Inferior parietal cortex (tissue), 1 donor: Measurements from ENCODE around the gene VAV2.
A peak's percentile ranks its signal among the peaks of the same experiment; 100 is the strongest.

Experiments
- DNase-seq: peaks from one replicate; pipeline ENCODE4 v3.0.0-alpha.2; 2016; ENCODE audit errors: extremely low spot score

Gene VAV2

DNA sequence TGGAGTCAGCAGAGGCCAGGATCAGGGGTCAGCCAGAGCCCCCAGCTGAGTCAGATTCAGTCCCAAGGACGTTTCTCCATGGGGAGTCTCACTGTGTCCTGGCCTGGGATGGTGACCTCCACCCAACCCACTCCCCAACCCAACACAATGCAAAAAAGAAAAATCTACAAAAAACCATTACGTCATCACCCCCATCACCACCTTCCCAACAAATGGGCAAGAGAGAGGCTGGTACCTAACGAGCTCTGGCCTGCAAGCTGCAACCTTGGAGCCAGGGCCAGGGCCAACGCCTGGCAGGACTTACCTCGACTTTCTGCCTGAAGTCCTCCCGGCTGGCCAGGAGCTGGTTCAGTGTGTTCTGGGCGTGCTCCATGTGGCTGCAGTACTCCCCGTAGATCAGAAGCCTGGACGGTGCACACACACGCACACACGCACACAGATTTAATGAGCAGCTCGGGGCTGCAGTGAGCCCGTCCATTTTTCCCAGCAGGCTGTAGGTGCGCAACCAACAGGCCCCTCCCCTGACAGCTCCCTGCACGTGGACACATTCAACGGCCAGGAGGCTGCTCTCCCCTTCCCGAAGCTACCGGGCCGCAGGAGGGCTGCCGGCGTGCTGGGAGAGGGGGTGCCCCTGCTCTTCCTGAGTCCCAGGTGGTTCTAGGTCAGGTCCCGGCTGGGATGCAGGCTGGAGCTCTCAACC is 194.6 kb downstream of the VAV2 start:
- DNase-seq, result no peak

DNA sequence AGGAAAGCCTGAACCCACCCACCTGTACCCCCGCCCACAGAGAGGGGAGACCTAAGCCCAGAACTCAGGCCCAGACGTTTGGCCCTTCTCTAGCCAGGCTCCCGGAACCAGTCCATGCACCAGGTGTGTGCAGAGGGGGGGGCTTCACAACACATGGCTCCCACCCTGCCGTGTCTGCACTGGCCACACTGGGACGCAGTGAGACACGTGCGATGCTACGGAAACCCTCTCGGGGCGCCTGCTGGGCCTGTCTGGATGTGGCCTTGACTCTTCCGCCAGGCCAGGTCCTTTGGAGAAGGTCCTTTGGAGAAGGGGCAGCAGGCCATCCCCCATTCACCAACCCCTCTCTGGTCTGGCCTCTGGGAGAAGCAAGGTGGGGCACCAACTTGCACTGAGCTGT is 195.6 kb downstream of the VAV2 start:
- DNase-seq, result no peak

DNA sequence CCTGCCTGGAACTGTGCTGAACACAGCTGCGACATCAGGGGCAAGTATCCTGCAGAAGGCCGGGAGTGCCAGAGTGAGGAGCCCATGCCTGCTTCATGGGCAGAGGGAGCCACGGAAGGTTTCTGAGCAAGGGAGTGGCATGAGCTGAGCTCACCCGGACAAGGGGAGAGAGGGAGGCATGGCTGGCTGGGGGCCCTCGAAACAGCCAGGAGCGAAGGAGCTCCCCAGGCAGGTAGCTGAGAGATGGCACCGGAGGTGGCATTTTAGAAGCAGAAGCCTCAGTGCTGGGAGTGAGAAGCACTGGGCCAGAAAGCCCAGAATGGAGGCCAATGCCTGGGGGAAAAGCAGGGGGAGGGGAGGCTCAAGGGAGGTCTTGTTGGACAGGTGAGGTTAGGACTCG is 197.1 kb downstream of the VAV2 start:
- no peak for DNase-seq

GRCh38 chr9:133794016-133794760 is 197.9 kb downstream of the VAV2 start:
- DNase-seq, result no peak

DNA sequence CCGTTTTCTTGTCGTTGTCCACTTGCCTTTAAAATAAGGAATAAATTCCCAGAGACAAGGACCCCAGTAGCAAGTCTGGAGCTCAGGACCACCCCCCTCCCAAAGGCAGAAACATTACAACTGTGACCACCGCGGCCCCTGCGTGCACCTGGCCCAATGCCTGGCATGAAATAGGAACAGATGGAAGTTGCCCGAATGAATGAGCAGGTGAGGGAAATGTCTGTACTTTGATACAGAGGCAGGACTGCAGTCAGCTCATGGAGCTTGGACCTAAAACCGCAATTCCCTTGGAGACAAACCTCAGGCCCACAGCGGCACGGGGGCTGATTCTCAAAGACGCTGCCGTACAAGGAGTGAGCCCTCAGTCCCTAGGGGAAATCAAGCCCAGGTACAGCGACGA is 198.7 kb downstream of the VAV2 start:
- DNase-seq, result no peak

GRCh38 chr9:133792721-133793470 is 199.2 kb downstream of the VAV2 start:
- DNase-seq, result peak; percentile 75

- DNase-seq, result no peak
These were observed 200.1 kb downstream of the VAV2 start for GRCh38 chr9:133791735-133792649.

- DNase-seq, result no peak
These were observed 201.1 kb downstream of the VAV2 start for GRCh38 chr9:133791069-133791468.

DNA sequence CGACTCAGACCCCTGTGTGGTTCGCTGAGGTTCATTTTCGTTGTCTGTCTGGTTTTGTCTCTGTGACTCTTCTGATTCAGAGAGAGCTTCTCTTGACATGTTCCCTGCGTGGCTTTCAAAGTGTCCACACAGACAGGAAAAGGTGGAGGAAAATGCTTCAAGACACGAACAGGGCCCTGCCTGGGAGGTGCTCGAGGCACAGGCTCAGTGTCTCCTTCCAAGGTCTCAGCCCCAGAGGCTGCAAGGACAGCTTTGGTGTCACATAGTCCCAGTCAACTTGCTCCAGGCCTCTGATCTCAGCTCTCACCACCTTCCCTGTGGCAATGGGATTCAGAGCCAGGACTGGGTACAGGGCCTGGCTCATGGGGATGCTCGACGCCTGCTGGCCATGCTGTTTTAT is 202.3 kb downstream of the VAV2 start:
- peak; percentile 8 for DNase-seq

DNA sequence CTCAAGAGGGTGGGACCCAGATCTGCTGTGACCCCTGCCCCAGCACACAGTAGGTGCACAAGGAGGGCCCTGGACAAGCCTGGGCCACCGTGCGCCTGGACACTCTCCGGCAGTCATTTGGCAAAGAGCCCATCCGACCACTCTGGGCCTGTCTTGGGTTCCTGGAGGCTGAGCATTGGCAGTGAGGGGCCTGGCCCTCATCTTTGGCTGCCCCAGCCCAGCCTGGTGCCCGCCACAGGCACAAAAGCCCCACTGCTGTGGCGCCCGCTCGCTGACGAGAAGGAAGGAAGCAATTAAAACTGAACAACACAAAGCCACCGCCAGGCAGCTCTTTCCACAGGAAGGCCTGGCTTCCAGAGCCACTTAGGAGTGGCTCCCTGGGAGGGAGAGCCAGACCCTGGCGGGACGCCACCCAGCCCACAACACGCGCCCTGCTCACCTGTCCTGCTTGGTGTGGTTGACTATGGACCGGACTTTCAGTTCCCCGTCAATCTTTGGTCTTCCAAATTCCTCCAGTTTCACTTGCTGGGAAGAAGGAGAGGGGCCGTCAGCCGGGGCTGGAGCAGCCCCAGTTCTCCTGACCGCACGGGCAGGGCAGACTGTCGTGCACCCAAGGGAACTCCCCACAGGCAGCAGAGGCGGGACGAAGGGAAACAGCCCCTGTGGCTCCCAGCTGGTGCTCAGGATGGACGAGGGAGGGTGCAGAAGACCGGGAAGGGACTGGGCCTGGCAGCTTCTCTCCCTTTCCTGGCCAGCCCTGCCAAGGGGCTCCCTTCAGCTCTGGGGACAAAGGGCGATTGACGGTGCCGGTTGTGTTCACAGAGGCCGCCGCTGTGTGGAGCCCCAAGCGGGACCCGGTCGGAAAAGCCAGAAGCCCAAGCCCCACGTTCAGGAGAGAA is 203.1 kb downstream of the VAV2 start:
- DNase-seq, result peak; percentile 67

DNA sequence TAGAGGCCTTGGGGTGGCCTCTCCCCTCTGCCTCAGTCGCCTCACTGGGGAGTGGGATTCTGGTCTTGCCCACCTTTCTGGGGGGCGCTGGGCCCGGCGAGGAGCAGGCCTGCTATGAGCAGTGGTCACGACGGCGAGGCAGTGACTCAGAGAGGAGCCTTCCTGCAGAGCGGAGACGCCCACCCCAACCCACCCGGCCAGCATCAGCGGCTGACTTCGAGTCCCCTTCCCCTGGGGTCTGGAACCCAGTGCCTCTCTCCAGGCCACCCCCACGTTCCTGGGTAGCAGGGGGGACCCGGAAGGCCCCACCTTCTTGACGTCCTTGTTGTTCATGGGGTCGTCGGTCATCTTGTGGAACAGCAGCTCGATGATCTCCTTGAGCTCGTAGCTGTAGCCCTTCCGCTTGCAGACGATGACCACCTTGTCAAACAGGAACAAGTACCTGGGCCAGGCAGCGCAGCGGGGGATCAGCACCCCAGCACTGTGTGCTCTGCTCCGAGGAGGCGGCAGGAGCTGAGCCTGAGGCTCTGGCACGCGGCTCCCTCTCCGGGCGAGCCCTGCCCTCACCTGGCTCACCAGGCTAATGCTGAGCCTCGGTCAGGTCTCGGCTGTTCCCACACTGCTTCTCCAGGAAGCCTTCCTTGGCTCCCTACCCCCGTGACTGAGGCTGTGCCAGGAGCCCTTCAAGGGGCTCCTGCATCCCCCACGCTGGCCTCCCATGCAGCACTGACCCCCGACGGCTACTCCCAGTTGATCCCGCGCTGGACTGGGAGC is 203.9 kb downstream of the VAV2 start:
- DNase-seq, result no peak

DNA sequence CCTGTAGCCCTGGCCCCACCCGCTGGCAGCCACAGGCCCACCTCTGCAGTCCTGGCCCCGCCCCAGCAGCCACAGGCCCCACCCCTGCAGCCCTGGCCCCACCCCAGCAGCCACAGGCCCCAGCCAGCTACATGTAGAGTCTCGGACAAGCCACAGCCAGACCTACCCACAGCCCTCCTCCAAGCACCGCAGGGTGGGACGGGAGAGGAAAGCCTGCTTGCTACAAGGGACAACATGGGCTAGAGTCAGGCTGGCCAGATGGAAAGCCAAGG is 204.4 kb downstream of the VAV2 start:
- DNase-seq, result no peak

GRCh38 chr9:133786907-133787753 is 205.0 kb downstream of the VAV2 start:
- DNase-seq, result no peak

GRCh38 chr9:133786371-133786753 is 205.8 kb downstream of the VAV2 start:
- DNase-seq, result no peak

DNA sequence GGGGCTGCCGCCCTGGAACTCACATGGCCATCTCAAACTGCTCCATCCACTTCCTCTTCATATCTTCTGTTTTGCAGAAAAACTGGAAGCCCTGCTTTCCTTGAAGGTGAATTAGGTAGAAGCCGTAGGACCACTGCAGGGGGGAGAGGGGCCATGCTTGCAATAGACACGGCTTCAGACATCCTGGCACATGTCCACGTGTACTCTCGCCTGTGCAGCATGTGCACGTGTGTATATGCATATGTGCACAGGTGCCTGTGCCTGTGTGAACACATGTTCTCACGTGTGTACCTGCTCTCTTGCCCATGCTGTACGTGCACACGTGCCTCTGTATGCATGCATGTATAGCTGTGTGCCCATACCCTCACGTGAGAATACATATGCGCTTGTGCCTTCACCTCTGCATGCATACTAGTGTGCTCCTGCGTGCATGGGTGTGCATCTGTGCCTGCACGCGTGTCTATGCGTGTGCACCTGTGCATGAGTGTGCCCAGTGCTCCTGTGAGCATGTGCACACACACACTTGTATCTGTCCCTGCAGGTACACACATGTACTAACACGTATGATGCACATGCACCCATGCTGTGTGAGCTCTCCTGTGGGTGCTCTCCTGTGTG is 206.3 kb downstream of the VAV2 start:
- no peak for DNase-seq

DNA sequence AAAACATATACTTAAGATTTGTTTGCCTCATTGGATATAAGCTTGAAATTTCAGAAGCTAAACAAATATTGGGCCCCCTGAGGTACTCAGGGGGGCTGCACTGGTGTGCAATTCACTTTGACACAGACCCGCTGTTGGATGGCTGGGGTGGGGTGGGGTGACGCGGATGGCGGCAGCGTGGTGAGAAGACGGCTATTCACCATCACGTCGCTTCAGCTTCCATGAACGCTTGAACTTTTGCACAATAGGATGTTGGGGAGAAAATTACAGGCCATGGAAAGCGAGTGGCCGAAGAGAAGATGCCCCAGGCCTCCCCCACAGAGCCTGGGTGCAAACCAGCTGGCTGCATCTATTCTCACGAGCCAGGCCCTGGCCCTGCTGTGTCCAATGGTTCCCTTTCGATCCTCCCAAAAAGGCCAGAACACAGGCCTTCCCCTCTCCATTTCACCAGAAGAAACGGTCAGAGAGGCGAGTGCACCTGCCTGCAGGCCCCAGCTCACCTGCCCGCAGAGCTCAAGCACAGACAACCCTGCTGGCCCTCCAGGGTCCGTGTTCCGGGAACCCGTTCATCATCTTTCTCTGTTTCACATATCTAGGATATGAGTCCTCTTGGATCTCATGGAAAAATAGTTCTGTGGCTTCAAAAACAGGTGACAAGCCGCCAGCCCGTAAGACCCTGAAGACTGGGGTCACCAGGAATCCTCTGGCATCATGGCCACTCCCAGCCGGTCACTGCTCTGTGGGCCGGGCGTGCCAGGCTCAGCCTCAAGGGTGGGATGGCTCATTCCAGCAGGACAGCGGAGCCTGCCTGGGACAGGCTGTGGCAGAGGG is 207.2 kb downstream of the VAV2 start:
- no peak for DNase-seq

DNA sequence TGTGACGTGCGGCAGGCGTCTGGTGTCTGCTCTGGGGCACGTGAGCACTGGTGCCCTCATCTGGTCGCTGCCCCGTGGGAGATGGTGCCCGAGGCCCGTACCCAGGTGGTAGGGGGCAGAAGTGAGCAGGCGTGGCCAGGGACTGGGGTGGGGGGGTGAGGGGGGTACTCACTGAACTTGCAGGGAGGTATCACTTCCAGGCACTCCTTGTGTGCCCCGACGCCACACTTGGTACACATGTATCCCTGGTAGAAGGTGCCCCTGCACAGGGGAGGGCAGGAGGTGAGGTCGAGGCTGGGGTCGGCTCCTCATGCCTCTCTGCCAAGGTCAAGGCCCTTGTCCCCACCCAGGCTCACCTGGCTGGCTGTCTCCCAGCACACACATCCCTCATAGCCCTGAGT is 208.8 kb downstream of the VAV2 start:
- DNase-seq, result no peak
